ENCODE data around the gene POC1A. TPM values are rescaled to one million over a fixed set of nuclear protein-coding genes. Genes with fewer than 3 reads are reported as not detected.

The POC1A gene
- total and polyA plus RNA-seq, 2 of the 8 experiments (the other 6 are each of a cell fraction or from before 2014, with no cell fraction given) = 35.7 to 39.2 TPM

GRCh38 chr3:52070724-52071621 is 83.2 kb downstream of the POC1A start (continued):
- no peak for TF ChIP-seq CHD7 (IDR thresholded peaks at IDR 0.05; ENCODE audit: insufficient replicate concordance, low read length)
- TF ChIP-seq SP1 (IDR thresholded peaks at IDR 0.05; ENCODE audit: low read depth, low read length) = no peak
- no peak for TF ChIP-seq EP300 (IDR thresholded peaks at IDR 0.05; ENCODE audit: borderline replicate concordance in 1 of 2, low read depth in 2 of 2, low read length in 2 of 2)
- no peak for TF ChIP-seq YY1 (IDR thresholded peaks at IDR 0.05; ENCODE audit: low read depth, low read length)

Data from H1 (cell line).